ENCODE measurements around the gene DGKQ.

The DGKQ gene

DNA sequence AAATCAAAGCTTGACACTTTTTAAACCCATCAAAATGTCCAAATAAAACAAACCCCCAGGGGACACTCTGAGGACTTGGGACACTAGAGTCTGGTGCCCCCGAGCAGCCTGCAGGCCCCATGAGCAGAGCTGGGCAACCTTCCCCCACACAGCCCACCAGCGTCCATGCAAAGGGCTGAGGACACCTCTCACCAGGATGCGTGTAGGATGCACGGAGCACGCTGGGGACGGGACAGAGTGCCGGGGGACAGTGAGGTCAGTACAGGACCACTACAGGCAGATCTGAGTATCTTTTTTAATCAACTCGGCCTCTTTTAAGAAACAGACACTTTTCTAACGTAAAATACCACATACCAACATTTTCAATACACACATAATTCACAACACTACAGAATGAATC, 48.2 kb downstream of the DGKQ start:
- TF ChIP-seq POLR2AphosphoS5 (IDR thresholded peaks at IDR 0.05; ENCODE audit: low read depth, low read length) (no peak), FOXP2 (optimal IDR thresholded peaks at IDR 0.05; ENCODE audit: borderline replicate concordance, extremely low read depth, extremely low read length, insufficient read depth) (no peak), SIN3A (IDR thresholded peaks at IDR 0.05; ENCODE audit: borderline replicate concordance, insufficient read depth, low read length) (no peak), TAF1 (IDR thresholded peaks at IDR 0.05; ENCODE audit: borderline replicate concordance, insufficient read depth, low read length) (no peak)
- TF ChIP-seq, protein P1, sequence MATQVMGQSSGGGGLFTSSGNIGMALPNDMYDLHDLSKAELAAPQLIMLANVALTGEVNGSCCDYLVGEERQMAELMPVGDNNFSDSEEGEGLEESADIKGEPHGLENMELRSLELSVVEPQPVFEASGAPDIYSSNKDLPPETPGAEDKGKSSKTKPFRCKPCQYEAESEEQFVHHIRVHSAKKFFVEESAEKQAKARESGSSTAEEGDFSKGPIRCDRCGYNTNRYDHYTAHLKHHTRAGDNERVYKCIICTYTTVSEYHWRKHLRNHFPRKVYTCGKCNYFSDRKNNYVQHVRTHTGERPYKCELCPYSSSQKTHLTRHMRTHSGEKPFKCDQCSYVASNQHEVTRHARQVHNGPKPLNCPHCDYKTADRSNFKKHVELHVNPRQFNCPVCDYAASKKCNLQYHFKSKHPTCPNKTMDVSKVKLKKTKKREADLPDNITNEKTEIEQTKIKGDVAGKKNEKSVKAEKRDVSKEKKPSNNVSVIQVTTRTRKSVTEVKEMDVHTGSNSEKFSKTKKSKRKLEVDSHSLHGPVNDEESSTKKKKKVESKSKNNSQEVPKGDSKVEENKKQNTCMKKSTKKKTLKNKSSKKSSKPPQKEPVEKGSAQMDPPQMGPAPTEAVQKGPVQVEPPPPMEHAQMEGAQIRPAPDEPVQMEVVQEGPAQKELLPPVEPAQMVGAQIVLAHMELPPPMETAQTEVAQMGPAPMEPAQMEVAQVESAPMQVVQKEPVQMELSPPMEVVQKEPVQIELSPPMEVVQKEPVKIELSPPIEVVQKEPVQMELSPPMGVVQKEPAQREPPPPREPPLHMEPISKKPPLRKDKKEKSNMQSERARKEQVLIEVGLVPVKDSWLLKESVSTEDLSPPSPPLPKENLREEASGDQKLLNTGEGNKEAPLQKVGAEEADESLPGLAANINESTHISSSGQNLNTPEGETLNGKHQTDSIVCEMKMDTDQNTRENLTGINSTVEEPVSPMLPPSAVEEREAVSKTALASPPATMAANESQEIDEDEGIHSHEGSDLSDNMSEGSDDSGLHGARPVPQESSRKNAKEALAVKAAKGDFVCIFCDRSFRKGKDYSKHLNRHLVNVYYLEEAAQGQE (IDR thresholded peaks at IDR 0.05; ENCODE audit: insufficient read depth in 1 of 2, low read depth in 2 of 2, low read length in 2 of 2), result no peak

GRCh38 chr4:924107-925096, 49.0 kb downstream of the DGKQ start:
- TF ChIP-seq, protein P1 (IDR thresholded peaks at IDR 0.05; ENCODE audit: insufficient read depth in 1 of 2, low read depth in 2 of 2, low read length in 2 of 2), result no peak
- TF ChIP-seq FOXP2 (optimal IDR thresholded peaks at IDR 0.05; ENCODE audit: borderline replicate concordance, extremely low read depth, extremely low read length, insufficient read depth) (no peak), TAF1 (IDR thresholded peaks at IDR 0.05; ENCODE audit: borderline replicate concordance, insufficient read depth, low read length) (no peak), SIN3A (IDR thresholded peaks at IDR 0.05; ENCODE audit: borderline replicate concordance, insufficient read depth, low read length) (no peak), POLR2AphosphoS5 (IDR thresholded peaks at IDR 0.05; ENCODE audit: low read depth, low read length) (no peak)

DNA sequence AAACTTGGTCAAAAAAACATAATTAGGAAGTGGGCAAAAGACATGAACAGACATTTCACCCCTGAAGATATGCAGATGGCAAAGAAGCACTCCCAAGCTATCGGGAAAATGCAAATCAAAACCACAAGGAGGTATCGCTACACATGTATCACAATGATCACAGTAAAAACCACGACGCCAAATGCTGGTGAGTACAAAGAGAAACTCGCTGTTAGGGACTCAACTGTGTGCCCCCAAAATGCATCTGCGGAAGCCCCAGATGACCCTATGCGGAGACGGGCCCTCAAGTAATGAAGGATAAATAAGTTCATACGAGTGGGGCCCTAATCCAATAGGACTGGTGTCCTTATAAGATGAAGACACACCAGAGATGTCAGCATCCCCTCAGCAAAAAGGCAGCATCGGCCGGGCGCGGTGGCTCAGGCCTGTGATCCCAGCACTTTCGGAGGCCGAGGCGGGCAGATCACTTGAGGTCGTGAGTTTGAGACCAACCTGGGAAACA, 51.5 kb downstream of the DGKQ start:
- TF ChIP-seq FOXP2 (optimal IDR thresholded peaks at IDR 0.05; ENCODE audit: borderline replicate concordance, extremely low read depth, extremely low read length, insufficient read depth), result no peak
- no peak for TF ChIP-seq SIN3A (IDR thresholded peaks at IDR 0.05; ENCODE audit: borderline replicate concordance, insufficient read depth, low read length)
- TF ChIP-seq, protein P1 (IDR thresholded peaks at IDR 0.05; ENCODE audit: insufficient read depth in 1 of 2, low read depth in 2 of 2, low read length in 2 of 2), result no peak
- no peak for TF ChIP-seq TAF1 (IDR thresholded peaks at IDR 0.05; ENCODE audit: borderline replicate concordance, insufficient read depth, low read length)

DNA sequence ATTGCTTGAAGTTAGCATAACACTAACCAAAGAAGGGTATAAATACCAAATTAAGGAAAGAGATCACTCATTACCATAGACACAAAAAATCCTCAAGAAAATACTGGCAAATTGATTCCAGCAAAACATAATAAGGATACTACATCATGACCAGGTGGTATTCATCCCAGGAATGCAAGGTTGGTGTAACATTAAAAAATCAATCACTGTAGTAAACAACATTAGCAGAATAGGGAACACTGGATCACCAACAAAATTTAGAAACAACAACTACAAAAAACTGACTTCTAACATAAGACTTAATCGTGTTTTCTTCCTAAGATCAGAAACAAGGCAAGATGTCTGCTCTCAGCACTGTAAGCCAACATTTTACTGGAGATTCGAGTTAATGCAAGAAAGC, 55.4 kb downstream of the DGKQ start:
- TF ChIP-seq POLR2AphosphoS5 (IDR thresholded peaks at IDR 0.05; ENCODE audit: low read depth, low read length), result no peak
- TF ChIP-seq, protein P1 (IDR thresholded peaks at IDR 0.05; ENCODE audit: insufficient read depth in 1 of 2, low read depth in 2 of 2, low read length in 2 of 2), result no peak
- no peak for TF ChIP-seq FOXP2 (optimal IDR thresholded peaks at IDR 0.05; ENCODE audit: borderline replicate concordance, extremely low read depth, extremely low read length, insufficient read depth)
- TF ChIP-seq SIN3A (IDR thresholded peaks at IDR 0.05; ENCODE audit: borderline replicate concordance, insufficient read depth, low read length), result no peak
- no peak for TF ChIP-seq TAF1 (IDR thresholded peaks at IDR 0.05; ENCODE audit: borderline replicate concordance, insufficient read depth, low read length)
